ENCODE data around the gene HIBADH.

GRCh38 chr7:27555670-27556069, 107.0 kb downstream of the HIBADH start:
- TF ChIP-seq, protein P1, sequence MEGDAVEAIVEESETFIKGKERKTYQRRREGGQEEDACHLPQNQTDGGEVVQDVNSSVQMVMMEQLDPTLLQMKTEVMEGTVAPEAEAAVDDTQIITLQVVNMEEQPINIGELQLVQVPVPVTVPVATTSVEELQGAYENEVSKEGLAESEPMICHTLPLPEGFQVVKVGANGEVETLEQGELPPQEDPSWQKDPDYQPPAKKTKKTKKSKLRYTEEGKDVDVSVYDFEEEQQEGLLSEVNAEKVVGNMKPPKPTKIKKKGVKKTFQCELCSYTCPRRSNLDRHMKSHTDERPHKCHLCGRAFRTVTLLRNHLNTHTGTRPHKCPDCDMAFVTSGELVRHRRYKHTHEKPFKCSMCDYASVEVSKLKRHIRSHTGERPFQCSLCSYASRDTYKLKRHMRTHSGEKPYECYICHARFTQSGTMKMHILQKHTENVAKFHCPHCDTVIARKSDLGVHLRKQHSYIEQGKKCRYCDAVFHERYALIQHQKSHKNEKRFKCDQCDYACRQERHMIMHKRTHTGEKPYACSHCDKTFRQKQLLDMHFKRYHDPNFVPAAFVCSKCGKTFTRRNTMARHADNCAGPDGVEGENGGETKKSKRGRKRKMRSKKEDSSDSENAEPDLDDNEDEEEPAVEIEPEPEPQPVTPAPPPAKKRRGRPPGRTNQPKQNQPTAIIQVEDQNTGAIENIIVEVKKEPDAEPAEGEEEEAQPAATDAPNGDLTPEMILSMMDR (IDR thresholded peaks at IDR 0.05; ENCODE audit: insufficient read depth, low read length), result no peak
- no peak for TF ChIP-seq POLR2AphosphoS5 (IDR thresholded peaks at IDR 0.05; ENCODE audit: low read depth)
- TF ChIP-seq REST (IDR thresholded peaks at IDR 0.05; ENCODE audit: insufficient replicate concordance, low read depth), result no peak
